HCT116 (cell line): Measurements from ENCODE around the gene HS6ST3. TPM values are rescaled to one million over a fixed set of nuclear protein-coding genes. Genes with fewer than 3 reads are reported as not detected.

Experiments used
- ATAC-seq: fragments of 200-7000 bp; cut with Tn5 transposase; 2 replicates; pipeline ENCODE4 v1.9.1; 2020; ENCODE audit warnings: mild to moderate bottlenecking, moderate library complexity
- BruUV-seq: library from RNA; stranded (reverse); fragments of 400-500 nt; replicated peaks from 2 replicates; lab custom pipeline; 2021; lab: Mats Ljungman, UMichigan
- CTCF ChIA-PET: fragments of 300-600 bp; sonication (Branson Sonifier 250); formaldehyde crosslinking; loops from one replicate; lab custom pipeline; 2021; ENCODE audit warnings: antibody characterized with exemption; lab: Charles Lee
- POLR2A ChIA-PET: fragments of 300-600, 350-600 bp; sonication (Branson Sonifier 250); formaldehyde crosslinking; loops from one replicate; lab custom pipeline; 2021; ENCODE audit warnings: antibody characterized with exemption; lab: Charles Lee
- RAD21 ChIA-PET, 2 experiments: fragments of 300-600 bp; sonication (Branson Sonifier 250); formaldehyde crosslinking; loops; one replicate each; lab custom pipeline; 2023; ENCODE audit warnings: low total read pairs in 2 of 2; ENCODE audit not compliant: uncharacterized antibody in 2 of 2, unreplicated experiment in 2 of 2, low non-redundant PET in 1 of 2; lab: Charles Lee
- DNase-seq: peaks from one replicate; pipeline ENCODE4 v3.0.0-alpha.2; 2010; ENCODE audit warnings: low read depth, low spot score
- H2AFZ ChIP-seq: fragments of 200-600 bp; shearing (Covaris generic), sonication (generic); 2 replicates; pipeline ENCODE4 v1.6.1; 2017; ENCODE audit warnings: low read depth, mixed run types, mixed read lengths, antibody characterized with exemption, low read length; ENCODE audit not compliant: poor library complexity, severe bottlenecking
- H3K27ac ChIP-seq: 2 replicates; pipeline ENCODE4 v1.5.1; 2012; ENCODE audit warnings: low read depth, low read length
- H3K27me3 ChIP-seq: fragments of 200-600 bp; sonication (generic); 2 replicates; pipeline ENCODE4 v1.6.1; 2016; ENCODE audit warnings: mixed run types, low read length, mixed read lengths; ENCODE audit not compliant: insufficient read depth
- H3K36me3 ChIP-seq, 2 experiments: fragments of 200-500 bp in 1 of 2; fragments of 200-600 bp in 1 of 2; sonication (Bioruptor generic) in 1 of 2; sonication (generic) in 1 of 2; 2 replicates each; pipeline versions ENCODE4 v1.5.1 to v1.6.1; 2014 to 2016; ENCODE audit warnings: low read length in 2 of 2, inconsistent platforms in 1 of 2, mixed read lengths in 1 of 2, mixed run types in 1 of 2; ENCODE audit not compliant: insufficient read depth in 2 of 2, control insufficient read depth in 1 of 2
- H3K4me1 ChIP-seq, 2 experiments: fragments of 200-600 bp in 1 of 2; sonication (generic) in 1 of 2; 2 replicates each; pipeline versions ENCODE4 v1.5.1 to v1.6.1; 2012 to 2017; ENCODE audit warnings: low read length in 2 of 2, inconsistent platforms in 1 of 2, mild to moderate bottlenecking in 1 of 2, mixed read lengths in 1 of 2, mixed run types in 1 of 2, moderate library complexity in 1 of 2; ENCODE audit not compliant: insufficient read depth in 2 of 2, control insufficient read depth in 1 of 2
- H3K4me2 ChIP-seq: fragments of 200-600 bp; sonication (generic); 2 replicates; pipeline ENCODE4 v1.6.1; 2017; ENCODE audit warnings: mixed run types, low read length, mixed read lengths
- H3K4me3 ChIP-seq, 2 experiments: fragments of 200-600 bp in 1 of 2; sonication (generic) in 1 of 2; replicated peaks in 1 of 2; 2 replicates each; pipeline ENCODE4 v1.5.1; 2011 to 2016; ENCODE audit warnings: low read length in 2 of 2, control low read depth in 1 of 2, low read depth in 1 of 2, mild to moderate bottlenecking in 1 of 2, mixed read lengths in 1 of 2, mixed run types in 1 of 2
- H3K79me2 ChIP-seq: fragments of 200-600 bp; sonication (generic); 2 replicates; pipeline ENCODE4 v1.6.1; 2017; ENCODE audit warnings: mild to moderate bottlenecking, mixed run types, low read length, moderate library complexity, mixed read lengths; ENCODE audit not compliant: insufficient read depth
- H3K9ac ChIP-seq: fragments of 200-600 bp; sonication (generic); 2 replicates; pipeline ENCODE4 v1.6.1; 2016; ENCODE audit warnings: low read length, mixed read lengths
- H3K9me2 ChIP-seq: fragments of 200-600 bp; sonication (generic), shearing (Covaris generic); 2 replicates; pipeline ENCODE4 v1.6.1; 2017; ENCODE audit warnings: mixed run types, mild to moderate bottlenecking, moderate library complexity; ENCODE audit not compliant: insufficient read depth
- H3K9me3 ChIP-seq, 2 experiments: fragments of 200-500 bp in 1 of 2; fragments of 200-600 bp in 1 of 2; sonication (Bioruptor generic) in 1 of 2; sonication (generic) in 1 of 2; 2 replicates each; pipeline ENCODE4 v1.6.1; 2014 to 2017; ENCODE audit warnings: low read length in 2 of 2, mixed read lengths in 2 of 2, inconsistent platforms in 1 of 2, low read depth in 1 of 2, mild to moderate bottlenecking in 1 of 2, mixed run types in 1 of 2, moderate library complexity in 1 of 2; ENCODE audit not compliant: control insufficient read depth in 1 of 2, insufficient read depth in 1 of 2
- H4K20me1 ChIP-seq: fragments of 200-600 bp; sonication (generic), shearing (Covaris generic); 2 replicates; pipeline ENCODE4 v1.6.1; 2017; ENCODE audit warnings: mixed run types, mild to moderate bottlenecking, moderate library complexity; ENCODE audit not compliant: insufficient read depth
- RAD21 ChIP-seq: IDR thresholded peaks from 2 replicates; pipeline ENCODE4 v1.6.1; 2012; ENCODE audit warnings: low read depth, mild to moderate bottlenecking
- intact Hi-C: fragments of 100-400 bp; cut with micrococcal nuclease; formaldehyde crosslinking; loops from 2 replicates; pipeline ENCODE4 v1.10.0; 2022
- total RNA-seq: library from RNA; stranded (reverse); gene quantifications from one replicate; pipeline ENCODE4 v1.2.1, GENCODE V29; 2021; ENCODE audit not compliant: unreplicated experiment
- TF ChIP-seq, protein P1 (sequence below), 3 experiments: fragments of 200-600 bp in 1 of 3; sonication (generic) in 1 of 3; IDR thresholded peaks in 2 of 3; conservative IDR thresholded peaks in 1 of 3; 2 replicates each; pipeline ENCODE4 v1.5.1; 2012 to 2017; ENCODE audit warnings: low read depth in 2 of 3, low read length in 2 of 3, antibody characterized with exemption in 1 of 3, borderline replicate concordance in 1 of 3, control low read depth in 1 of 3, mild to moderate bottlenecking in 1 of 3, mixed read lengths in 1 of 3, mixed run types in 1 of 3, moderate library complexity in 1 of 3; ENCODE audit not compliant: insufficient read depth in 1 of 3
- TF ChIP-seq, protein P2 (sequence below): IDR thresholded peaks from 2 replicates; pipeline ENCODE4 v1.6.1; 2012; ENCODE audit warnings: low read depth

The HS6ST3 gene
- total RNA-seq, 1 experiment from 2014 or later: 0.10 TPM

DNA sequence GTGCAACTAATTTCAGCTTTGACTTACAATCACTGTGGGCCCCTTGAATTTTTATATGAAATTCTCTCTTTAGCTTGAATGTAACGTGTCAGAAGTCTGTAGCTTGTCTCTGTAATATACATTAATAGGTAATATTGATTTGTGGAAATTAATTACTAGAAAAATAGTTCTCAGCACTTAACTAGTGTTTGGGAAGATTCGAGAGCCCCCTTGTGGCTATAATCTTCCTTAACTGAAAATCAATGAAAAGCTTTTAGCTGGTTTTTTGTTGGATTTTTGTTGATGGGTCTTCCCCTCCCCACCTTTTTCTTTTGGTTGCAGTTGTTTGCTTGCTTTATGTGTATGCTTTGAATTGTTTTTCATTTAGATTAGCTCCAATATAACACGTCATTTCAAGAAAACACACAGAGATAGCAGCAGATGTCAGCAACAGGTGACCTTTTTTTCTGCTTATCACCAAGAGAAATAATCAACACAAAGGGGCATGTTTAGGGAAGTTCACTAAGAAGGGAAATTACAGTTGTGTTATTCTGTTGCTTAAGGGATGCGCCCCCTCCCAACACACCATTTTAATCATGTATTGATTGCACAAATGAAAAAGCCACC is 727.5 kb downstream of the HS6ST3 start:
- H3K9me2 ChIP-seq: no peaks in the 10 kb centered on the region
- no peaks in the 10 kb centered on the region for H4K20me1 ChIP-seq
- no TSS peak for BruUV-seq
- no peaks in the 10 kb centered on the region for H3K27me3 ChIP-seq
- peak; percentile 61 for TF ChIP-seq RAD21
- TF ChIP-seq, protein P1, sequence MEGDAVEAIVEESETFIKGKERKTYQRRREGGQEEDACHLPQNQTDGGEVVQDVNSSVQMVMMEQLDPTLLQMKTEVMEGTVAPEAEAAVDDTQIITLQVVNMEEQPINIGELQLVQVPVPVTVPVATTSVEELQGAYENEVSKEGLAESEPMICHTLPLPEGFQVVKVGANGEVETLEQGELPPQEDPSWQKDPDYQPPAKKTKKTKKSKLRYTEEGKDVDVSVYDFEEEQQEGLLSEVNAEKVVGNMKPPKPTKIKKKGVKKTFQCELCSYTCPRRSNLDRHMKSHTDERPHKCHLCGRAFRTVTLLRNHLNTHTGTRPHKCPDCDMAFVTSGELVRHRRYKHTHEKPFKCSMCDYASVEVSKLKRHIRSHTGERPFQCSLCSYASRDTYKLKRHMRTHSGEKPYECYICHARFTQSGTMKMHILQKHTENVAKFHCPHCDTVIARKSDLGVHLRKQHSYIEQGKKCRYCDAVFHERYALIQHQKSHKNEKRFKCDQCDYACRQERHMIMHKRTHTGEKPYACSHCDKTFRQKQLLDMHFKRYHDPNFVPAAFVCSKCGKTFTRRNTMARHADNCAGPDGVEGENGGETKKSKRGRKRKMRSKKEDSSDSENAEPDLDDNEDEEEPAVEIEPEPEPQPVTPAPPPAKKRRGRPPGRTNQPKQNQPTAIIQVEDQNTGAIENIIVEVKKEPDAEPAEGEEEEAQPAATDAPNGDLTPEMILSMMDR (IDR thresholded peaks at IDR 0.05 in 2 of 3, conservative IDR thresholded peaks at IDR 0.05 in 1 of 3; ENCODE audit: borderline replicate concordance in 1 of 3, insufficient read depth in 1 of 3, low read depth in 2 of 3, low read length in 2 of 3): peak; percentile 42 to 58 (median 48); a peak in 4 of 6 replicates
- TF ChIP-seq, protein P2, sequence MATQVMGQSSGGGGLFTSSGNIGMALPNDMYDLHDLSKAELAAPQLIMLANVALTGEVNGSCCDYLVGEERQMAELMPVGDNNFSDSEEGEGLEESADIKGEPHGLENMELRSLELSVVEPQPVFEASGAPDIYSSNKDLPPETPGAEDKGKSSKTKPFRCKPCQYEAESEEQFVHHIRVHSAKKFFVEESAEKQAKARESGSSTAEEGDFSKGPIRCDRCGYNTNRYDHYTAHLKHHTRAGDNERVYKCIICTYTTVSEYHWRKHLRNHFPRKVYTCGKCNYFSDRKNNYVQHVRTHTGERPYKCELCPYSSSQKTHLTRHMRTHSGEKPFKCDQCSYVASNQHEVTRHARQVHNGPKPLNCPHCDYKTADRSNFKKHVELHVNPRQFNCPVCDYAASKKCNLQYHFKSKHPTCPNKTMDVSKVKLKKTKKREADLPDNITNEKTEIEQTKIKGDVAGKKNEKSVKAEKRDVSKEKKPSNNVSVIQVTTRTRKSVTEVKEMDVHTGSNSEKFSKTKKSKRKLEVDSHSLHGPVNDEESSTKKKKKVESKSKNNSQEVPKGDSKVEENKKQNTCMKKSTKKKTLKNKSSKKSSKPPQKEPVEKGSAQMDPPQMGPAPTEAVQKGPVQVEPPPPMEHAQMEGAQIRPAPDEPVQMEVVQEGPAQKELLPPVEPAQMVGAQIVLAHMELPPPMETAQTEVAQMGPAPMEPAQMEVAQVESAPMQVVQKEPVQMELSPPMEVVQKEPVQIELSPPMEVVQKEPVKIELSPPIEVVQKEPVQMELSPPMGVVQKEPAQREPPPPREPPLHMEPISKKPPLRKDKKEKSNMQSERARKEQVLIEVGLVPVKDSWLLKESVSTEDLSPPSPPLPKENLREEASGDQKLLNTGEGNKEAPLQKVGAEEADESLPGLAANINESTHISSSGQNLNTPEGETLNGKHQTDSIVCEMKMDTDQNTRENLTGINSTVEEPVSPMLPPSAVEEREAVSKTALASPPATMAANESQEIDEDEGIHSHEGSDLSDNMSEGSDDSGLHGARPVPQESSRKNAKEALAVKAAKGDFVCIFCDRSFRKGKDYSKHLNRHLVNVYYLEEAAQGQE: no peak
- ChIA-PET CTCF (interaction anchor here (0.6 to 3.8 kb wide), 17 partner anchors 9 to 1193 kb away, joined by 3 to 89 read pairs (median 4); partner anchors contain the start of gene UGGT2), POLR2A (interaction anchor here (0.5 kb wide), 1 partner anchor 1193 kb away, joined by 5 read pairs; no protein-coding TSS in a partner anchor), RAD21 (interaction anchor here (0.6 to 0.8 kb wide), 3 partner anchors 150 to 798 kb away, joined by 3 to 5 read pairs (median 4); no protein-coding TSS in a partner anchor)
- H3K27ac ChIP-seq: no peak overlapping the region
- H3K4me3 ChIP-seq: no peak overlapping the region
- no peaks in the 10 kb centered on the region for H3K36me3 ChIP-seq
- H3K4me2 ChIP-seq: no peak overlapping the region
- no peaks in the 10 kb centered on the region for H3K4me1 ChIP-seq
- ATAC-seq: no peak
- no peaks in the 10 kb centered on the region for H3K79me2 ChIP-seq
- H3K9me3 ChIP-seq: no peaks in the 10 kb centered on the region
- H3K9ac ChIP-seq: no peak overlapping the region
- intact Hi-C loops: loop anchor here (1.0 kb wide), 2 partner anchors 676 to 797 kb away; no protein-coding TSS in a partner anchor
- H2AFZ ChIP-seq: no peak overlapping the region
- peak; percentile 37 for DNase-seq
